Thymus (tissue), 11 donors: Measurements from ENCODE around the gene NRG3. TPM values are rescaled to one million over a fixed set of nuclear protein-coding genes. Genes with fewer than 3 reads are reported as not detected.

Source experiments
- DNase-seq, 9 donors: peaks; one replicate each; pipeline ENCODE4 v3.0.0-alpha.2; 2013; ENCODE audit warnings: low spot score in 9 of 9, low read depth in 6 of 9, missing footprints in 1 of 9
- H3K27ac ChIP-seq, 2 donors: one replicate each; pipeline ENCODE4 v1.5.1; 2013; ENCODE audit warnings: control low read depth in 1 of 2, low read depth in 1 of 2, low read length in 1 of 2, mild to moderate bottlenecking in 1 of 2, moderate library complexity in 1 of 2
- H3K27me3 ChIP-seq, 2 donors: one replicate each; pipeline ENCODE4 v1.5.1; 2013; ENCODE audit warnings: low read length in 1 of 2; ENCODE audit not compliant: control insufficient read depth in 2 of 2, insufficient read depth in 1 of 2
- H3K36me3 ChIP-seq, 2 donors: one replicate each; pipeline ENCODE4 v1.5.1; 2013; ENCODE audit warnings: low read length in 1 of 2, mild to moderate bottlenecking in 1 of 2, moderate library complexity in 1 of 2; ENCODE audit not compliant: control insufficient read depth in 2 of 2, insufficient read depth in 2 of 2
- H3K4me1 ChIP-seq, 2 donors: one replicate each; pipeline ENCODE4 v1.5.1; 2013; ENCODE audit warnings: low read length in 2 of 2; ENCODE audit not compliant: control insufficient read depth in 2 of 2, insufficient read depth in 2 of 2
- H3K4me3 ChIP-seq, 2 donors: one replicate each; pipeline ENCODE4 v1.5.1; 2013; ENCODE audit warnings: low read length in 2 of 2, control low read depth in 1 of 2, mild to moderate bottlenecking in 1 of 2
- H3K9me3 ChIP-seq, 2 donors: one replicate each; pipeline ENCODE4 v1.5.1; 2013; ENCODE audit warnings: low read length in 1 of 2, mild to moderate bottlenecking in 1 of 2; ENCODE audit not compliant: control insufficient read depth in 2 of 2, insufficient read depth in 1 of 2
- WGBS: extraction: QIAGEN DNeasy Blood & Tissue Kit; methylation state at CpG from one replicate; pipeline ENCODE4 v1.1.7; 2013; 5-methylcytosine and 5-hydroxymethylcytosine counted together
- polyA plus RNA-seq: library from polyadenylated mRNA; stranded (reverse); fragments of 200-250 nt; gene quantifications from one replicate; pipeline ENCODE4 v1.2.3, GENCODE V29; 2013
- total RNA-seq: library from RNA; stranded (reverse); fragments of 120-200 nt; gene quantifications from one replicate; pipeline ENCODE4 v1.2.4, GENCODE V29; 2013
- donor health status: healthy.

The NRG3 gene
- total and polyA plus RNA-seq, 2 donors = 0.09 TPM; not detected in 1

GRCh38 chr10:82392533-82392932, 517.5 kb downstream of the NRG3 start:
- H3K27me3 ChIP-seq = no peaks in the 10 kb centered on the region
- no peak overlapping the region for H3K27ac ChIP-seq
- H3K9me3 ChIP-seq = no peaks in the 10 kb centered on the region
- H3K36me3 ChIP-seq = no peaks in the 10 kb centered on the region
- no peaks in the 10 kb centered on the region for H3K4me1 ChIP-seq
- DNase-seq = no peak
- no peak overlapping the region for H3K4me3 ChIP-seq

DNA sequence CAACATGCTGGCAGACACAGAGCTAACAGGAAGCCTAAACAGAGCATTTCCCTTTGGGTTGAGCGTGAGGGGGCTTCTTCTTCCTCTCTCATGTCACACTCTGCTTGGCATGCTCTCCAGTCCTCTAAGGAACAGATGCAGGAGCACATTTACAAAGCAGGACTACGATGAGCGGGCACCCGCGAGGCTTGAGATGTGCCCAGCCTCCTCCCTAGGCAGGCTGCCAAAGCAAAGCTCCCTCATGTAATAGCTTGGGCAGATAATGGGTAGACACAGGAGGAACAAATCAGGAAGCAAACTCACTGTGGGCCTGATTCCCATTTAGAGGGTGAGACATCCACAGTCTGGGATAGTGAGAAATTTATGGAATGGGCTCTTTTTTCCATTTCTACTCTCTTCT, 519.1 kb downstream of the NRG3 start:
- 85% methylated on average over 5 of the region's 5 CpGs for WGBS
- no peak for DNase-seq
- Histone ChIP-seq H3K9me3 (no peaks in the 10 kb centered on the region), H3K4me1 (no peaks in the 10 kb centered on the region), H3K27ac (no peak overlapping the region), H3K27me3 (no peaks in the 10 kb centered on the region), H3K36me3 (no peaks in the 10 kb centered on the region), H3K4me3 (no peak overlapping the region)

DNA sequence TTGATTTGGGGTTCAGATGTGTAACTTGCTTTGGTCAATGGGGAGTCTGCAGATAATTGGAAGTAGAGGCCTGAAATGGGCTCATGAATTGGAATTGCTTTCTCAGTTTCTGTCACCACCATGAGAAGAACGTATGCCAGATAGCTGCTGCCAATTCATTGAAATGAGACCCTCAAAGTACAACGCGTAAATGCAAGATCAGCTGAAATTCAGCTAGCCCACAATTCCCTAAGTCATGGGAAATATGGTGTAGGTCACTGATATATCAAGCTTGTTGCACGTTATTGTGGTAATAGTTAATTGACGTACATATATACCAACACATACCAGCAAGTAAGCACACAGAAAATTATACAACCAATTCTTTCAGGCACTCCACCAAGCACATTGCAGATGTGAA, 520.0 kb downstream of the NRG3 start:
- Histone ChIP-seq H3K36me3 (no peaks in the 10 kb centered on the region), H3K27ac (no peak overlapping the region), H3K4me1 (no peaks in the 10 kb centered on the region), H3K4me3 (no peak overlapping the region), H3K9me3 (no peaks in the 10 kb centered on the region), H3K27me3 (no peaks in the 10 kb centered on the region)
- DNase-seq = no peak
- 97% methylated on average over 5 of the region's 5 CpGs for WGBS

GRCh38 chr10:82396886-82397285, 521.9 kb downstream of the NRG3 start:
- H3K4me3 ChIP-seq = no peak overlapping the region
- no peaks in the 10 kb centered on the region for H3K4me1 ChIP-seq
- no peak overlapping the region for H3K27ac ChIP-seq
- no peaks in the 10 kb centered on the region for H3K36me3 ChIP-seq
- DNase-seq = no peak
- no peaks in the 10 kb centered on the region for H3K27me3 ChIP-seq
- H3K9me3 ChIP-seq = no peaks in the 10 kb centered on the region

- Histone ChIP-seq H3K4me3 (no peak overlapping the region), H3K36me3 (no peaks in the 10 kb centered on the region), H3K9me3 (no peaks in the 10 kb centered on the region), H3K27me3 (no peaks in the 10 kb centered on the region), H3K4me1 (no peaks in the 10 kb centered on the region), H3K27ac (no peak overlapping the region)
- whole genome bisulfite sequencing = 35% methylated on average over 1 of the region's 1 CpG
- no peak for DNase-seq
Observed at GRCh38 chr10:82397854-82398253, 522.9 kb downstream of the NRG3 start.

DNA sequence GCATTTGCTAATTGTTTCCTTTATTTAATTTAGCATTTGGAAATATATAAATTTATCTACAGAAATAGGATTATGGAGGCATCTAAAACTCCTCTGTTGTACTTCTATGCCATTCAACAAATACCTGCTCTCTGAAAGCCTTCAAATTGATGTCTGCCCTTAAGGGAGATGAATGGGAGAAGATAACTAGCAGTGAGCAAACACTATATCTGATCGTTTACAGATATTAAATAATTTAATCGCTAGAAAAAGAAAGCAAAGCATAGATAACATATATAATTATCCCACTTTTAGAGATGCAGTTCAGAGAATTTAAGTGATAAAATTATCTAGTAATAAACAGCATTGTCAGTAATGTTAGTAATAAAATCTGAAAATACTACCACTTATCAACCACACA, 524.9 kb downstream of the NRG3 start:
- 92% methylated on average over 2 of the region's 2 CpGs for WGBS
- Histone ChIP-seq H3K4me3 (no peak overlapping the region), H3K4me1 (no peaks in the 10 kb centered on the region), H3K36me3 (no peaks in the 10 kb centered on the region), H3K27me3 (no peaks in the 10 kb centered on the region), H3K27ac (no peak overlapping the region), H3K9me3 (no peaks in the 10 kb centered on the region)
- DNase-seq = no peak

DNA sequence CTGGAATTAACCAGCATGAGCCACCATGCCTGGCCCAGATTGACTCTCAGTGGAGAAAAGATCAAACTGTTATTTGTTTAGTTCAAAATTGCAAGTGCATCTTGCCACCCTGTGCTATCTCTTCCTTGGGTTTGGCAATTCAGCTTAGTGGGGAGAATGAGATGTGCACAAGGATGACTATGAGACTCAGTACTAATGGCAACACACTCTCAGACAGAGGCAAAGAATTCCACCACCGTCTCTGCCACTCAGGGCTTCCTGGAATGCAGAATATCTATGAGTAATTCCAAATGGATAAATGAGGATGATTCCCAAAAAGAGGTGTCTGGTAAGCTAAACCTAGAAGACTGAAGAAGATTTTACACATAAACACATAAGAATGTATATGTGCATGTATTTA, 525.8 kb downstream of the NRG3 start:
- WGBS = 84% methylated on average over 1 of the region's 1 CpG
- Histone ChIP-seq H3K4me1 (no peaks in the 10 kb centered on the region), H3K9me3 (no peaks in the 10 kb centered on the region), H3K27me3 (no peaks in the 10 kb centered on the region), H3K27ac (no peak overlapping the region), H3K4me3 (no peak overlapping the region), H3K36me3 (no peaks in the 10 kb centered on the region)
- DNase-seq = no peak

GRCh38 chr10:82402906-82403401, 528.0 kb downstream of the NRG3 start:
- Histone ChIP-seq H3K4me1 (no peaks in the 10 kb centered on the region), H3K9me3 (no peaks in the 10 kb centered on the region), H3K27me3 (no peaks in the 10 kb centered on the region), H3K4me3 (no peak overlapping the region), H3K36me3 (no peaks in the 10 kb centered on the region), H3K27ac (no peak overlapping the region)
- WGBS = 93% methylated on average over 4 of the region's 4 CpGs
- DNase-seq = no peak

DNA sequence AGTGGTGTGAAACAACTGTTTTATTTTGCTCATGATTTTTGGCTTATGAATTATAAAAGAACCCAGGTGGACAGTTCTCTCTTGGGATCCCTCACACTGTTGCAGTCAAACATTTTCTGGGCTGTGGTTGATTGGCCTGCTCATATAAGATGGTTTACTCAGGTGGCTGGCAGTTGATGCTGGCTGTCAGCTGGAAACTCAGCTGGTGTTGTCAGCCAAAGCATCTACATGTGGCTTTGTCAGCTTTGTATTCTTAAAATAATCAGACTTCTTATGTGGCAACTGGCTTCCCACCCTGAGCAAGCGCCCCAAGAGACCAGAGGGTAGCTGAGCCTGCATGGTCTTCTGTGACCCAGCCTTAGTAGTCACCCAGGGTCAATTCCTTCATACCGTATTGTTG, 534.7 kb downstream of the NRG3 start:
- H3K36me3 ChIP-seq = no peaks in the 10 kb centered on the region

GRCh38 chr10:82411416-82411815, 536.4 kb downstream of the NRG3 start:
- H3K36me3 ChIP-seq = no peaks in the 10 kb centered on the region
- H3K9me3 ChIP-seq = no peaks in the 10 kb centered on the region
- 75% methylated on average over 4 of the region's 4 CpGs for WGBS
- no peak for DNase-seq
- H3K27me3 ChIP-seq = no peaks in the 10 kb centered on the region
- no peaks in the 10 kb centered on the region for H3K4me1 ChIP-seq
- no peak overlapping the region for H3K4me3 ChIP-seq
- no peak overlapping the region for H3K27ac ChIP-seq

More for the DNA sequence above, 534.7 kb downstream of the NRG3 start:
- 94% methylated on average over 2 of the region's 2 CpGs for WGBS
- no peaks in the 10 kb centered on the region for H3K9me3 ChIP-seq
- no peaks in the 10 kb centered on the region for H3K4me1 ChIP-seq
- H3K4me3 ChIP-seq = no peak overlapping the region
- no peak overlapping the region for H3K27ac ChIP-seq
- no peaks in the 10 kb centered on the region for H3K27me3 ChIP-seq
- no peak for DNase-seq
